ENCODE data around the gene SYT2.
"Not testable (repeated sequence)": the region's sequence is repeated elsewhere in the genome, so short reads cannot be mapped to it uniquely, and the experiment has no call there.

Gene SYT2

GRCh38 chr1:202589190-202589930 lies 120.9 kb downstream of the SYT2 start:
- DNase-seq: no peak

- no peak for DNase-seq
These were observed 121.6 kb downstream of the SYT2 start for GRCh38 chr1:202588503-202589189.

GRCh38 chr1:202587859-202588485 lies 122.3 kb downstream of the SYT2 start:
- no peak for DNase-seq

DNA sequence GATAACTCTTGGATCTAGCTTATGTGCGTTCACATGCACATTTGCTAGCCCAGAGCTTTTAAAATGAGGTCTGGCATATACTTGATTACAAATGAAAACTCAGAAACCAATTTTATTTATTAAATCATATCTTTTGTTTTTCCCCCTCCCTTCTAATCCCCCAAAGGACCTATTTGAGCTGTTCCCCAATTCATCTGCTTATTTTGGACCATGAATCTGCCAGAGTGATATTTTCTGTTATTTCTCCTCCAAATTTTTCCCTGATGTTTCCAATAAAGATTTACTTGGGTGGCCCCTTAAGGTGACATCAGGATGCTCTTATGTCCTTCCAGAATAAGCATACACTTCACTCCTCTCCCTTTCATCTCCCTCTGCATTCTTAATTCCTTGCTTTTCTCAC lies 123.4 kb downstream of the SYT2 start:
- no peak for DNase-seq

- no peak for DNase-seq
These were observed 124.0 kb downstream of the SYT2 start for GRCh38 chr1:202586018-202586821.

DNA sequence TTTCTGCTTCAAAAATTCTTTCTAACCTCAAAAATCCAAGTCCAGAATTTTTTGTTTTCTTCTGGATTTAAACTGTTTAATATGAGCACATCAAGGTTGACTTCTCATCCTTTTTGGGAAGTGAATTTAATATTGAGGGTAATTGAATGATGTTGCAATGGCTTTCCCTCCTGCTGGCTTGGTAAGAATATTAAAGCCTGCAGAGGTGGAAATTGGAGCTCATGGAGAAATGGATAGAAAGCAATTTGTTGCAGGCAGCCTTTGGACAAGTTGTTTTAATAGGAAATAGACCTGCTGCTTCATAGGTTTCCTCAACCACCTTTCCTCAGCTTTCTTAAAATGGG lies 124.7 kb downstream of the SYT2 start:
- no peak for DNase-seq

GRCh38 chr1:202584707-202585589 lies 125.3 kb downstream of the SYT2 start:
- DNase-seq: no peak

- DNase-seq: not testable (repeated sequence)
These were observed 127.9 kb downstream of the SYT2 start for GRCh38 chr1:202582350-202582749.

DNA sequence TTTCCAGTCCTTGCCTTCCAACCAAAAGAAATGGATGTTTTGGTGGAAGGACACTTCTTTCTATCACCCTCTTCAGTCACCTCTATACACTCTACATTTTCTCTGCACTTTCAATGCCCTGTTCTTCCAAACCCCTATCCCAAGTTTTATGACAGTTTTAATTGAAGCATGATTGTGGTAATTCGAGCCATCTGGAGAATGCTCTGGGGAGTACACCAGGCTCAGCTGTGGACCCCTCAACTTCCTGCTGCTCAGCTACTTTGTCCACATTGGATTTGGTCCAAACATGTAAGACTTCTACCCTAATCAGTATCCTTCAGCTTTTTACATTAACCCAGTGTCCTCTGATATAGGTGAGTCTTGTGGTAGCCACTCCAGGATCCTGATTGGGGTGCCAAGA lies 129.6 kb downstream of the SYT2 start:
- no peak for DNase-seq

DNA sequence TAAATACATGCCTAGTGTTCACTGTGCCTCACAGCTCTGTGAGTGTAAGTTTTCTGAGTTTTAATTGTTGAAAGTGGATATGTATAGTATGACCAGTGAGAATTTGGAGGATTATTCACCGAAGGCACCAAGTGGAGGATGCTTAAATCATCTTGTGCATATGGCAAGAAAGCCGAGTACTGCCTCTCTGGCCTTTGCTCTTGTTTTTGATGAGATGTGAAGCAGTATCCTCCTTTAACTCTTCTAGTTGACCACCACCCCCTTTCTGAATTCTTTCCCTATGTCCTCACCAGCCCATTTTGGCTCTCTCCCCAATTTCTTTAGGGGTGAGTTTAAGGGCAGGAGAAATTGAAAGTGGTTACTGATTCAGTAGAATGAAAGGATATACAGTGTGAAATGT lies 130.4 kb downstream of the SYT2 start:
- DNase-seq: no peak

DNA sequence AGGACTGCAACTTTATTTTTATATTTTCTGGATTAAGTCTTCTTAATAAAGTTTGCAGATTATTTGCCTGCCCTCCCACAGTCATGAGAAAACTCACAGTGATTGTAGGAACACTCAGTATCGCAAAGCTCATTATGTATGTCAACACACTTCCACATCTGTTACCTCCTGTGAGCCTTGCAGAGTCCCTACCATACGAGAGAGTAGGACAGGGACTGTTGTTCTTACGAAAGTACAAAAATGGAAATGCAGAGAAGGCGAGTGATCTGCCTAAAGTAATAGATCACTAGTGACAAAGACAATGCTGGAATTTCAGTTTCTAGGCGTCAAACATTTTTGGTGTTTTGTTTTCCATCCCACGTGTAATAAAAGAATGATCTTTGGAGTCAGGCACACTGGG lies 131.7 kb downstream of the SYT2 start:
- no peak for DNase-seq

DNA sequence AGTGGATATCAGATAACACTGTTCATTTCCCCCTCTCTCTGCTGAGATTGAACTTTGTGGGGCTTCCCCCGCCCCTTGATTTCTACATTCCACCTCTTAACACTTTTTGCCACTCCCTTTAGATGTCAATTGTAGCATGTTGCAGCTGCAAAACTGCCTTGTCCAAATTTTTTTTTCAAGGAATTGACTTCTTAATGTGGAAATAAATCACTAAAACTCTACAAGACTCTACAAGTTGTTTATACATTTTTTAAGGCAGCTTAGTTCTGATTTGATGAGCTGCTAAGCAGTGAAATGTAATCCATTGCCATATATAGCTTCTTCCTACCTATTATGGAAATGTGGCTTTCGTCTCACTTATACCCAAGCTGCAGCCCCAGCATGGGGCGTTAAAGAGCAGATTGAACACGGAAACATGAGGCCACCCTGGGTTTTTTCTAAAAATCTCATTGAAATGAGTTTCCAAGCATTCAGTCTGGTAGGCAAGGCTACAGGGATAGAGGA lies 132.2 kb downstream of the SYT2 start:
- no peak for DNase-seq

DNA sequence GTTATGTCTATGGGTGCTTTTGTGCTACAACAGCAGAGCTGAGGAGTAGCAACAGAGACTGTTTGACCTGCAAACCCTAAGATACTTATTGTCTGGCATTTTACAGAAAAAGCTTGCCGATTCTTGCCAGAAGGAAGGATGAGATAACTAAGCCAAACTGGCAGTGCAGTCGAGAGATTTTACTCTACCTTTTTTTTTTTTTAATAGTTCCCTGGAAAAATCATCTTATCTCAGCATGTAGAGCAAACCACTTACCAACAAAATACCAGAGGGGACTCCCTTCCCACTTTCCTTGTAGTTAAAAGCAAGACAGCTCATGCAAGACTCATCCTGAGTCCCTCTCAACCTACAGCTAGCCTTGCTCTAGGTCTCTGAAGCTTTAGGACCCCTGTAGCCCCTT lies 132.9 kb downstream of the SYT2 start:
- DNase-seq: no peak

DNA sequence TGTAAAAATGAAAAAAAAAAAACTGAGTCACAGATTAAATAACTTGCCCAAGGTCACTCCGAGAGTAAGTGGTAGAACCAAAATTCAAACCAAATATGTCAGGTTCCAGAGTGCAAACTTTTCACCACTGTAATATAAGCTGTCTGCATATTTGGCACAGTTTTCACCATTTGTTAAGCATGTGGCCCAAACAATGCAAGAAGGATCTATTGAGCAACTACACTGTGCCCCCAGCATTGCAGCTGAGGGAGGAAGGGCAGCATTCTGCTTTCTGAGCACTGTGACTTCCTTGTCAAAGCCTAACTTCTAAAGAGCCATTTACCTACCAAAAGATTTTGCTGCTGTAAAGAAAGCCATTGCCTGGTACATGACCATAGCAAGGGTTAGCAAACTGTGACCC lies 133.4 kb downstream of the SYT2 start:
- no peak for DNase-seq

DNA sequence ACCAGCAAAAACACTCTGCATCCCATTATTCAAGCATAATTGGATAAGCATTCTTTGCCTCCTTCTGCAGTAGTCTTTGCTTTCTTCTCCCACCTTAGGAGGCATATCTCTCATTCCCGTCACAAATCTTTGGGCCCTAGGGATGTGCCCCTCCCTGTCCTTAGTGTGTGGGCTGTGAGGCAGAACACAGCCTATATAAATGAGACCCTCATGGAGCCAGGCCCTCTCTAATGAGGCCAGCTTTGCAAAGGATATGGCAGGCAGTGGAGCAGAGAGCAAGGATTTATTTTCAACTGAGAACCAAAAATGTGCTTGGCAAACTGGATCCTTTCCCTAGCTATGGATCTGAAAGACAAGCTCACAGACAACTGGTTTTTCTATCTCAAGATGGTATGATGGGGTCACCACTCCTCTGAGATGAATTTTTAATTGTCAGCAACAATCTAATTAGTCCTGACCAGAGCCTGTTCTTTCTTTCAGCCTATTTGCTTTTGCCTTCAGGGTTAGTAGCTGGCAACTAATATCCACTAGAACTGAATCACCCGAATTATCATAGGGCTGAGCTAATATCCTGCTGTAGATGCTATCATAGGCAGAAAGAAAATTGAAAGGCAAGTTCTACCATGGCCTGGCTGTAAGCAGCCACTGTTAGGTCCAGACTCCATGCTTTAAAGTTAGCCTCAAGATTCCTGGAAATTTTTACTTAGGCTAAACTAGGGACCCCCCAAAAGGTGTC lies 134.2 kb downstream of the SYT2 start:
- DNase-seq: no peak

- no peak for DNase-seq
These were observed 137.4 kb downstream of the SYT2 start for GRCh38 chr1:202572867-202573266.

DNA sequence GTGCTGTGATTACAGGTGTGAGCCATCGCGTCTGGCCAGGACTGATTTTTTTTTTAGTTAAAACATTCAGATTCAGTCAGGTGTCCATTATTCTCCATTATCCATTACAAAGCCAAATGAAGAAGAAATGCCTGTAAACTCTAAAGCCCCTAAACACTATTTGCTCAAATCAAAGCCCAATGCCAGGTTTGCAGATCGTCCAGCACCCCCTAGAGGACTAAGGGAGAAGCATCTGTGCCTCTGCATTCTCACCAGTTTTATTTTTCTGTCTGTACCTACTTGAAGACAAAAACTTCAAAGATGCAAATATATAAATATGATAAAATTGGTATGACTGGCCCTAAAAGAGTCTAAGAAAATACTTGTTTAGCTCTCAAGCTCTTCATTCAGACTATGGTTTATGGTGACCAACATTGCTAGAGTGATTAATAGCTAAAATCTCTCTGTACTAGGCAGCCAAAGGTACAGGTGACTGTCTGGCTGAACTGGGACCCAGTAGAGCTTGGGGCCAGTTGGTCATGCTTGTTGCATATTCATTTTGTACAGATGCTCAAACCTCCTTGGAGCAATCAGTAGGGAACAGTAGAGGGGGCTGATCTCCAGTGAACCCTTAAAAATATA lies 138.4 kb downstream of the SYT2 start:
- DNase-seq: no peak

DNA sequence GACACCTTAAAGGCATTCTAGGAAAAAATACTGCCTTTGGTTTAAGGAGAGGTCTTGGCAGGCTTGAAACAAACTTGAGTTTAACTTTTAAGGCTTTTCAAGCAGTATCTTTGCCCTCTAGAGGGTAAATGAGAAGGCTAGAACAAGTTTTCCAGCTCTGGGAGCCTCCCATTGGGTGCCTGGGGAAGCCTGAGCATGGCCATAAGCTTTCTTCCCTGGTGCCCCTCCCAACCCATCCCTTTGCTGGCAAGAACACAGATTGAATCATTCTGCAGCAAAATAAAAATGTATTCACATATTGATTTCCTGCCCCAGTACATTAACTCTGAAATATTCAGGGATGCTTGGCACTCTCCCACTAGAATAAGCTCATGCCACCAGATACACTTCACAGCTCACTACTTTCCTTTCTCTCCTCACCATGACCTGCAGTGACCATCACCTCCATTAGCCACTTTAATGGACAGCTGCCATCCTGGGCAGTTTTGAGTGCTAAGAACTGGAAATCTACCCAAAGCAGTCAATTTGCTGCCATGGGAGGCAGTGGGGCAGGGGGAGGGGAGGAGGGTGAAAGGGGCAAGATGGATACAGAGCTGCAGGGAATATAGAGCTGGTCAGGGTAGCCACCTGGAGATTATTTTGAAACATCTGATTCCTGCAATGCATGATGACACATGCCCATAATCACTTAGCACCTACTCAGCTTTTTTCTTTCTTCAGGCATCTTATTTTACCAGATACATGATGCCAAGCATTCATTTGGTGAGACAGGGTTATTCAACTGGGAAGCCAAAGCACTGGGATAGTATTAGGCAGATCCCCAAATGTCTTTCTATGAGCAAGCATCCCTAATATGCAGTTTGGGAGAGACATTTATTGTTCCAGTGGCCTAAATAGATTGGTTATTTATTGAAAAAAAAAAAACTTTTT lies 140.6 kb downstream of the SYT2 start:
- DNase-seq: no peak

GRCh38 chr1:202568826-202569225 lies 141.4 kb downstream of the SYT2 start:
- no peak for DNase-seq

- no peak for DNase-seq
These were observed 141.8 kb downstream of the SYT2 start for GRCh38 chr1:202568410-202568809.

All from SIG-M5 (cell line).